Osteoblast (primary cell): Measurements from ENCODE around the gene TTYH3. TPM values are rescaled to one million over a fixed set of nuclear protein-coding genes. Genes with fewer than 3 reads are reported as not detected.

Source experiments
- DNase-seq: peaks from one replicate; pipeline ENCODE4 v3.0.0; 2011; ENCODE audit warnings: low spot score, mixed read lengths; ENCODE audit not compliant: insufficient read length; ENCODE audit errors: missing footprints
- H2AFZ ChIP-seq: 2 replicates; pipeline ENCODE4 v1.6.0; 2011; ENCODE audit warnings: mild to moderate bottlenecking, low read length
- H3K27ac ChIP-seq: 2 replicates; pipeline ENCODE4 v1.5.1; 2011; ENCODE audit warnings: mild to moderate bottlenecking, low read depth, low read length, moderate library complexity
- H3K27me3 ChIP-seq: 2 replicates; pipeline ENCODE4 v1.6.0; 2012; ENCODE audit warnings: mild to moderate bottlenecking, control low read depth, inconsistent platforms, low read length, moderate library complexity; ENCODE audit not compliant: insufficient read depth
- H3K36me3 ChIP-seq: 2 replicates; pipeline ENCODE4 v1.5.1; 2011; ENCODE audit warnings: mild to moderate bottlenecking, low read length, control low read depth, moderate library complexity; ENCODE audit not compliant: insufficient read depth
- H3K4me1 ChIP-seq: 2 replicates; pipeline ENCODE4 v1.5.1; 2011; ENCODE audit warnings: mild to moderate bottlenecking, low read length, control low read depth, moderate library complexity; ENCODE audit not compliant: insufficient read depth
- H3K4me2 ChIP-seq: 2 replicates; pipeline ENCODE4 v1.6.0; 2011; ENCODE audit warnings: mild to moderate bottlenecking, low read length; ENCODE audit not compliant: insufficient read depth
- H3K4me3 ChIP-seq: fragments of 200-600 bp; sonication (generic); 3 replicates; pipeline ENCODE4 v1.5.1; 2012; ENCODE audit warnings: mild to moderate bottlenecking, low read length, inconsistent platforms; ENCODE audit not compliant: insufficient read depth
- H3K79me2 ChIP-seq: 2 replicates; pipeline ENCODE4 v1.6.0; 2012; ENCODE audit warnings: mild to moderate bottlenecking, low read length, control low read depth, inconsistent platforms; ENCODE audit not compliant: insufficient read depth
- H3K9me3 ChIP-seq: 2 replicates; pipeline ENCODE4 v1.5.1; 2011; ENCODE audit warnings: low read depth, low read length, control low read depth
- H4K20me1 ChIP-seq: 2 replicates; pipeline ENCODE4 v1.6.0; 2012; ENCODE audit warnings: mild to moderate bottlenecking, low read length, control low read depth; ENCODE audit not compliant: insufficient read depth
- CTCF ChIP-seq: IDR thresholded peaks from 2 replicates; pipeline ENCODE4 v1.5.1; 2011; ENCODE audit warnings: mild to moderate bottlenecking, low read depth, low read length, moderate library complexity; ENCODE audit errors: extremely low read depth
- total RNA-seq: library from RNA; depleted of rRNA; stranded (reverse); fragments of >200 nt; gene quantifications from 2 replicates; pipeline ENCODE4 v1.2.3, GENCODE V29; 2012

The TTYH3 gene
- total RNA-seq, 1 donor, result 29.0 TPM

DNA sequence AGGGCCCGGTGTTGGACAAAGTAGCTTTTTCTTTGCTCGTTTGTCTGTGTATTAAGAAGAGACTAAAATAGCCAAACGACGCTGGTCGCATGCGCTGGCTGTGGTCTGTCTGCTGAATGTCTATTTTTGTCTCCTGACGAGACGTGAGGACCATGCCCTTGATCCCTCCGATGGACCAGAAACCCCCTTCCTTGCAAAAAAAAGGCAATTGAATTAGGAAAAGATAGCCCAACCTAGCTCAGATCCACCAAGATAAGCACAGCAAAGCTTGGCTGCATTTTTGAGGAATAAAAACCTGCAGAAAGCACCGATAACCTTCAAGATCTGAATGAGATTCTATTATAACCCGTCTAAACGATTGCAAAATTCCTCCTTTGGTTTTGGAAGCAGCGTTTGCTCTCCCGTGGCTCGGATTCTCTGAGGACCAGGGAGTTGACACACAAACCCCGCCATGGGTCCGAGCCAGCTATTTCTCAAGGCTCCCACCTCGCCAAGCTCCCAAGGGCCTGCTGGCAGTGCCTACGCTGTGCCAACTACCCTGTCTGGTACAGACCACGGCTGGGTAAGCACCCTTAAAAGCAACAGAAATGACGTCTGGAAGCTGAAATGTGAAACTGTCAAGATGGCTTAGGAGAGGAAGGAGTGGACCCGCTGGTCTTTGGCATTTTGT lies 17.7 kb upstream of the TTYH3 start:
- peaks cover 19% of the 10 kb centered on the region for H3K4me1 ChIP-seq

DNA sequence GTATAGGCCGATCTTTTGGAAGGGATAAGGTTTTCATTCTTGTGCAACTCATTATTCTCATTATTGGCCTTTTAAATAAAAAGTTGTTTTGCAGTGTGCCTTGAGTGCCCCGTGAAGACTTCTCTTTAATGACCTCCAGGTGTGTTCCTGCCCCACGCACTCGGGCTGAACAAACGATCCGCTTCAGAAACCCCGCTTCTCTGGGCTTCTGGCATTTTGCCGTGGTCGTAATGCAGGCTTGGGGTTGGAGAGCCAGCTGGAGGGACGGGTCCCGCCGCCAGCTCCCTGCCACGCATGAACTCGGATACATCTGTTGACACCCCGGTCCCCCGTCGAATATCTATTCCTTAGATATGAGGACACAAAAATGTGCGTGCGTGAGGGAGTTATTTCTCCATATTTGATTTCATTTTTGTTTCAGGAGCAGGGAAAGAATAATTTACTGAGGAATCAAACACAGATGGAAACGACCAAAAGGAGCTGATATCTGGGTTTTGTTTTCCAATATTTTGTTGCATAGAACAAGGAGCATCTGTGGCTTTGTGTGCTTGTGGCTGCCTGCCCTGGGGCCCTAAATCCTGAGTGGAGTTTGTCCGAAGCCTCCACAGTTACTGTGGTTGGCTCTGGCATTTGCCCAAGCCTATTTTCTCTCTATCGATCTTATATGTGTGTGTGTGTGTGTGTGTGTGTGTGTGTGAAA lies 17.0 kb upstream of the TTYH3 start:
- Histone ChIP-seq H3K27ac (peak overlapping the region; percentile 16), H3K36me3 (no peaks in the 10 kb centered on the region), H3K9me3 (no peaks in the 10 kb centered on the region), H4K20me1 (peaks cover 8% of the 10 kb centered on the region), H3K4me3 (peak overlapping the region; percentile 63), H2AFZ (no peak overlapping the region), H3K79me2 (no peaks in the 10 kb centered on the region), H3K4me2 (peak overlapping the region; percentile 85), H3K27me3 (peaks cover 4% of the 10 kb centered on the region), H3K4me1 (peaks cover 24% of the 10 kb centered on the region)
- no peak for DNase-seq
- TF ChIP-seq CTCF, result no peak

More for the DNA sequence above, 17.7 kb upstream of the TTYH3 start:
- Histone ChIP-seq H3K9me3 (no peaks in the 10 kb centered on the region), H3K36me3 (no peaks in the 10 kb centered on the region), H3K27me3 (peaks cover 4% of the 10 kb centered on the region), H3K4me3 (peak overlapping the region; percentile 63), H4K20me1 (peaks cover 8% of the 10 kb centered on the region), H3K27ac (peak overlapping the region; percentile 16), H3K4me2 (peak overlapping the region; percentile 85), H3K79me2 (no peaks in the 10 kb centered on the region), H2AFZ (no peak overlapping the region)
- no peak for TF ChIP-seq CTCF
- peak; percentile 96 for DNase-seq

- H3K4me2 ChIP-seq, result no peak overlapping the region
- peaks cover 8% of the 10 kb centered on the region for H4K20me1 ChIP-seq
- peaks cover 4% of the 10 kb centered on the region for H3K27me3 ChIP-seq
- H3K27ac ChIP-seq, result no peak overlapping the region
- no peaks in the 10 kb centered on the region for H3K36me3 ChIP-seq
- H3K4me1 ChIP-seq, result peaks cover 29% of the 10 kb centered on the region
- H3K79me2 ChIP-seq, result no peaks in the 10 kb centered on the region
- no peak overlapping the region for H3K4me3 ChIP-seq
- no peaks in the 10 kb centered on the region for H3K9me3 ChIP-seq
- no peak for TF ChIP-seq CTCF
- DNase-seq, result no peak
- H2AFZ ChIP-seq, result no peak overlapping the region
Observed at GRCh38 chr7:2616387-2617324, 15.1 kb upstream of the TTYH3 start.
